GM21515 (cell line): ENCODE data around the gene ITPA.

Source experiments
- ATAC-seq: cut with Tn5 transposase; IDR thresholded peaks from one replicate; pipeline ENCODE4 v1.9.1; 2021; ENCODE audit not compliant: unreplicated experiment

ITPA gene

DNA sequence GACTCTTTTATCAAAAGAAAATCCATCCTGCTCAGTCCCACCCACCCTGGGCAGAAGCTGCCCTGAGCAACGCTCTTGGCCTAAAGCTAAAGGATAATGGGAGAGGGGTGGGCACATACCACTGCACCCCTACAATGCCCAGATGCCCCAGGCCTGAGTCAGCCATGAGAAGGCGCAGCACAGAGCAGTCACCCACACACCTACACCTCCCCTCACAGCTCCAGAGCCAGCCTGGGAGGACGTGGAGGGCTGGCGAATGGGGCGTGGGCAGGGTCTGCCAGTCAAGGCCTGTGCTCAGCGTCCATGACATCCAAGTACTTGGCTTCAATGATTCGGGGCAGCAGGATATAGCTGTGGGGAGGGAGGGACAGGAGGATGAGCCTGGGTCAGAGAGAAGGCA, 18.2 kb downstream of the ITPA start:
- ATAC-seq: no peak

DNA sequence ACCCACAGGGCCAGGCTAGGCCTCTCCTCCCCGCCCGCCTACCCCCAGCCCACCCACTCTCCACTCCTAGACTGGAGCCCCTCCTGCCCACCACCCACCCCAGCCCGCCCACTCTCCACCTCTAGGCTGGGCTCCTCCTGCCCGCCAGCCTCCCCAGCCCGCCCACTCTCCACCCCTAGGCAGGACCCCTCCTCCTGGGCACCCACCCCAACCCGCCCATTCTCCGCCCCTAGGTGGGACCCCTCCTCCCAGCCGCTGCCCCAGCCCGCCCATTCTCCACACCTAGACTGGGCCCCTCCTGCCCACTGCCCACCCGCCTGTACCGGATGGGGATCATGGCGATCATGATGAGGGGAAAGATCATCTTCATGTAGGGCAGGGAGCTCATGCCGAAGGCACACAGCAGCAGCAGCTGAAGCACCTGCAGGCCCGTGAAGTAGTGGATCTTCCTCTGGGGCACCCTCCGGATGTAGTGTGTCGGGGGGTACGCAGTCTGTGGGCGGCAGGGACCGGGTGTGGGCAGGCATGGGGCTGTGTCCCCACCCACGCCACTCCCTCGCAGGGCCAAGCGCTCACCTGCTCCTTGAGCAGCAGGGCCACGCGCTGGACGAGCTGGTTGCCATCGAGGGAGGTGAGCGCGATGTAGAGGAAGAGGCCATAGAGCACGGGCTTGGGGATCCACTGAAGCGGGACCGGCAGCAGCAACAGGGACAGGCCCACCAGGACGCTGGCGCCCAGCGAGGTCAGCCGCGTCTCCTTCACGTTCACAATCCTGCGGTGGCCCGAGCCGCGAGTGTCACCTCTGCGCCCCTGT, 18.8 kb downstream of the ITPA start:
- no peak for ATAC-seq

DNA sequence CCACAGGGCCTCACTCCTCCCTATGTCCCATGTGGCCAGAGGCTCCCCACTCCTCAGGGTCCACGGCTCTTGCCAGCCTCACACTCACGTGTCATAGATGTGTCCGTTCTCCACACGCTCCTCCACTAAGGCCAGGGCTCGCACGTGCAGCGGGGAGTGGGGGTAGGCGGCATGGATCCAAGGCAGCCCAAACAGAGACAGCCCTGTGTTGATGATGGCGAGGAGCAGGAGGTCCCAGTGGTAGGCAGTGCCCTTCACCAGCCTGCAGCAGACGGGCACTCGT, 19.4 kb downstream of the ITPA start:
- no peak for ATAC-seq

DNA sequence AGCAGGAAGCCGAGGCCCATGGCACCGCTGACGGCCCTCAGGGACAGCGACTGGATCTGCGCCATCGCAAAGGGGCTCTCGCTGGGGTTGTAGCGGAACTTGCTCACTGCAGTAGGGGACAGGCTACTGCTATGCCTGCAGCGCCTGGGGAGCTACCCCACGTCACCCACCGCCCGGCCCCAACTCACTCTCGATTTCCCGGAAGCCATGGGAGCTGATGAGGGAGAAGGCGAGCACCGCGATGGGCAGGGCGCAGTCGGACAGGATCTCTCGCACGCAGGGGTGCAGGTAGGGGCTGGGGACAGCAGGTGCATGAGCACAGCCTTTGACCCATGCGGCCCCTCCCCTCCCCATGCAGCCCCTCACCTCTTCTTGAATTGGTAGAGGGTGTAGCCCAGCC, 19.9 kb downstream of the ITPA start:
- ATAC-seq: no peak

DNA sequence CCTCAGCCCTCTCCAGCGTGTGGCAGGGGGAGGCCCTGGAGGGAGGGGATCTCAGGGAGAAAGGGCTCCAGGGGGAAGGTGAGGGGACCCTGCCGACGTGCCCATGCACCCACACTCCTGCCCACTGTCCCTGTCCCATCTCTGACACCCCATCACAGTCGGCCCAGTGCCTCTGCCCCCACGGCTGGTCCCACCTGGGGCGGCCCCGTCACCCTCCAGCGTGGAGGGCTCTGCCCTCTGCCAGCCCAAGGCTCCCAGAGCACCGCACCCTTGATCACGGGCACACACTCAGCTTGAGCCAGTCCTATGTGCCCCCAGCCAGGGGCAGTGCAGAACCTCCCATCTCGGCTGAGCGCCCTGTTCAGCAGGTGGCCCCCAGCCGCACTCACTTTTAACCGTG, 20.5 kb downstream of the ITPA start:
- ATAC-seq: no peak

DNA sequence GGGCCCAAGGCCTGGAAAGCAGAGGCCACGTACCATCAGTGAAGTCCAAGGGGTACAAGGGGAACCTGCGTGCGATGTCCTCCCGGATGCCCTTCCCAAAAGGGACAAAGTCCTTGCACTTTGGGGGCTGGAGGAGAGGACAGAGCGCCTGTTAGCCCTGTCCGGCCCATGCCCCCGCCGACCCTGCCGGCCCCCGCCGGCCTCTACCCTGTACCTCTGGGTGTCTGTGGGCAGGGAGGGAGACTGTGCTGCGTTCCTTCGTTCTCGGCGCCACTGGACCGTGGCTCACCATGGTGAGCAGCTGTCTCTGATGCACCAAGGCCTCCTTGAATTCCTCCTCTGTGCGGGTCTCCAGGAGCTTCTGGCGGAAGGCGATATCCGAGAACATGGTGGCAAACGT, 21.8 kb downstream of the ITPA start:
- ATAC-seq: no peak

DNA sequence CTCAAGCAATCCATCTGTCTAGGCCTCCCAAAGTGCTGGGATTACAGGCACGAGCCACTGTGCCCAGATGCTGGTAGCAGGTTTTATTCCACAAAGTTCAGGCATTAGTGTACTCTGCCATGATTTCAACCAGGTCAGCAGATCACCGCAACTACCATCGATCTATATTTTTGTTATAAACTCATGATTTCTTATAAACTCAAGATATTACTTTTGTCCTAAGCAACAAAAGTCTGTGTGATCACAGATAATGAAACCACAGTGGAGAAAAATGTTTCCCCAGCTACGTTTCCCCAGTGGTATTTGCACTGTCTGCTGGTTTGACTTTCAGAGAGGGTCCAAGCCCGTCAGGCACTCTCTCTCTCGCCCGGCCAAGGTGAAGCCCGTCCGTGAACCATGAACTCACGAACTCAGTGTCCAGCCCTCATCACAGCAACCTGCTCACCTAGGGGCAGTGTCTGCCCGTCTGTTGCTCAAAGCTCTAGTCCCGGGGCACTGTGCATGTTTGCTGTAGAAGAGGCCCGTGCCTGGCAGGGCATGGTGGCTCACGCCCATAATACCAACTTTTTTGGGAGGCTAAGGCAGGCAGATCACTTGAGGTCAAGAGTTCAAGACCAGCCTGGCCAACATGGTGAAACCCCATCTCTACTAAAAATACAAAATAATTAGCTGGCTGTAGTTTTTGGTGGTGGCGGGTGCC, 22.7 kb downstream of the ITPA start:
- ATAC-seq: no peak

DNA sequence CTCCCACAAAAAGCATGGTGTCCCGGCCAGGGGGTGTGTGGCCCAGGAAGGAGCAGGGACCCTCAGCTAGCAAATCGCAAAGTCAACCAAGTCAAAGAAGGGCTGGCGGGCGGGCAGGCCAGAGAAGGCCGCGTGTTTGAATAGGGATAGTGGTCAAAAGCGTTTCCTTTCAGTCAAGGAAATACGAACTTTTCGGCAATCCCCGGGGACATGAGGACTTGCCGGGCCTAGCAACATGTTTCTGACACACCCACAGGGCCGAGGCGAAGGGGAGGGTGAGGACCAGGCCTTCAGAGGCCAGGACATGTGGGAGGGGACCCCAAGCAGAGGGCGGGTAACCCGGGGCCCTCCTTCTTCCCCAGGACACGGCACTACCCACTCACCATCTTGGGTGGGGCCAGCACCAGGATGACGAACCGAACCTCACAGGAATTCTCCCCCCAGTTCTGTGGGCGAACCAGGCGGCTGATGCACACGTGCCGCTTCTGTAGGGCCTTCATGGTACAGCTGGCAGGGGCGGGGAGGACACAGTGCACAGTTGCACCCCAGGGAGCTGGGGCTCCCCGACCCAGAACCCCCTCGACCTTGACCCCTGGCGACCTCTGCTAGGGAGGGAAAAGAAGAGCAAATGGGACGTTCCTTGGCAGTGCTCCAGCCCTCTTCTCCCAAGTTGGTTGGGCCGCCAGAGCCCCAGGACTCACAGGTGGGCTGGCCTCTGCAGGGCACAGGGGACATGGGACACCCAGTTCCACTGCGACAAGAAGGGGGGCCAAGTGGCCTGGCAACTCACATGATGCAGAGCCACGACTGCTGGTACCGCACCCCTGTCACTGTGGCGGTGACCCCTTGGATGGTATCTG, 24.1 kb downstream of the ITPA start:
- no peak for ATAC-seq

DNA sequence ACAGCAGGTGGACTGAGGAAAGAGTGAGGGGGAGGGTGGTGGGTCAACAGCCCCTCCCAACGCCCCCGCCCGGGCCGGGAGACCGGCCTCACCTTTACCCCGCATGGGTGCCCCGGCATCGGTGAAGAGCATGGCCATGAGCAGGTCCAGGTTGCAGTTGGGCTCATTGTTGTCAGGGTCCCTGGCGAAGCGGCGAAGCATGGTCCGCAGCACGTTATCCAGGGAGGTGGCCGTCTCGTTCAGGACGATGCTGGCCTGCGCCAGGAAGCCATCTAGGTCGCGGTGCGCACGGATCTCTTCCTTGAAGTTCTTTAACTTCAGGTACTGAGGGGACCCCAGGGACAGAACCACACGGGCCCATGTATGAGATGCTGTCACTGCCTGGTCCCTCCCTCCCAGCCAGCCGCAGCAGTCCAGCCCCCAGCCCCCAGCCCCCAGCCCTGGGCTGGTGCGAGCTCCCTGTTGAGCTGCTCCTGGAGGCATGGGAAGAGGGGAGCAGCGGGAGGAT, 24.7 kb downstream of the ITPA start:
- no peak for ATAC-seq

DNA sequence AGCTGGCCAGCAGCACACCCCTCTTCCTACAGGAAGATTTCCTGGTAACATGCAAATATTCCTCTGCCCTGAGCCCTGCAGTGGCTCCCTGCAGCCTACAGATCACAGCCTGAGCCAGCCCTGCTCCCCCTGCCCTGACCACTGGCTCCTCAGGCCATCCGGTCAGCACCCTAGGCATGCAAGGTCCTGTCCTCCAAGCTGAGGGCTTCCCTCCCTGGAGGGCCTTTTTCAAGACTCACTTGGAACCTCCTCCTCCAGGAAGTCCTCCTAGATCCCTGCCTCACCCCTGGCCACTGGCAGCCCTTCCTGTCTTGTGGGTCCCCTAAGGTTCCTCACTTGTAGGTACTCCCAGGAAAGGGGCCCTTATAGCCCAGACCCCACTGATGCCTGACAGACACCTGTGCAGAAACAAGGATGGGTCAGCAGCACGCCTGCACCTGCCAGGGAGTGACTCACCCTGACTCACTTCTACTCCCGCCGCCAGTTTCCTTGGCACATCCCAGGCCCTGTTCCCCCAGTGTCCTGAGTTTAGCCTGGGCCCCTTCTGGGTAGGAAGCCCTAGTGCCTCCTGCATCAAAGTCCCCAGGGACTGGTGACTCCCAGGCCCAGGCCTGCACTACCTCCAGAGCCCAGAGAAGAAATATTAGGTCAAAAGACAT, 26.5 kb downstream of the ITPA start:
- ATAC-seq: no peak

DNA sequence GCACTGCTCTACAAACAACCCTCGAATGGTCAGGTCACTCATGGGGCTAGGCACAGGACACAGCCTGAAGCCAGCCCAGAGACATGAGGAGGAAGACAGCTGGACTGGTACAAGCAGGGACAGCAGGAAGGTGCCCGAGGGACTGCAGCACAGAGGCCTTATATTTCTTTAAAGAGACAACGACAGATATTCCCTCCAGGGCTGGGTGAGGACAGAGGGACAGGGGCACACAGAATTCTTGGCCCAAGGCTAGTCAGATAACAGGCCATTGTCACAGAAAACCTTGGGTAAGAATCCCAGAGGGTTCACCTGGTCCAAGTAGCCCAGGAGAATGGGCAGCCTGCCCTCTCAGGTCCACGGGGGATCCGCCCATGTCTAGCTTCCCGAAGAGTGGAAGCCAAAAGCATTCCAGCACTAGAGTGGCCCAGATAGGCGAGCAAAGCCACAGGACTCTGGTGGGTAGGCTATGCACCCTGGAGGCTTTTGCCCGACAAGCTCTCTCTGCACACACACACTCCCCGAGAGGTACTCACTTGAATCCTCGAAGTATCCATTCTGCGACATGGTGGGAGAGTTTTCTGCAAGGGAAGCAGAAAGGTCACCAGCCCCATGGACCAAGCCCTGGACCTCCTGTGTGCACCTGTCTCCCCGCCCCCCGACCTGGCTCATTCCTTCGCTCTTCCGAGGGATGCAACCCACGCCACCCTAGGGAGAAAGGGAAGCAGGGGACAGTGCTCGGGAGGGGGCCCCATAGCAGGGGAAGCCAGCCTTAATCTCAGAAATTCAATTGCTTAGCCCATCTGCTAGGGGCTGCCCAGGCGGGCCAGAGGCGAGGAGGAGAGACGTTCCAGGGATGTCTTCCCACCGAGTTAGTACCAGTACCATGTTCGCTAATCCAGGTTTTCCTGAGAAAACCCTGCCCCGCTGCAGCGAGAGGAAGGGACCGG, 28.0 kb downstream of the ITPA start:
- ATAC-seq: no peak

DNA sequence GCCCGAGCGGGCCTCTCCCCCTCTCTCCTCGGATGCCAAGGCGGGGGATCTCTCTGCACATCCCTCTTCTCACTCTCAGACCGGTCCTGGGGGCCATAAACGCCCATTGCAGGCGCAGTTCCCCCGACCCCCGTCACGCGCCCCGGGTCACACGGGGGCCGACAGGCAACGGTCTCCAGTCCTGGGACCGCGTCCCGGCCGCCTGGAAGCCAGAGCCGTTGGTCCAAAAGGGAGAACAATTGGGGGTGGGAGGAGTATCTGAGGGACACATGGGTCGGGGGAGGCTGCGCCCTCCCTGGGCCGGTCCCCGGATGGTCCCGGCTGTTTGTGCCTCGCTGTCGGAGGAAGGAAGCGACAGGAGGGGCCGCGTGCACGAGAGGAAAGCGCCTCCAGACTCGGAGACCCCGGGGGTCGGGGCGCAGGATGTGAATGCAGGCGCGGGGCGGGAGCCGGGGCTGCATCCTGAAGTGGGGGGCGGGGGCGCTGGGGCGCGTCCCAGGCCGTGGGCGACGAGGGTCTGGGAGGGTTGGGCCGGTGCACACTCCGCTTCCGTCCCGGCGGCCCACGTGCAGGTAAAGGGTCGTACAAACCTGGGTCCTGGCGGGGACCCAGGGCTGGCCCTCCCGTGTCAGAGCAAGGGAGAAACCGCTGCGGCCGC, 28.8 kb downstream of the ITPA start:
- ATAC-seq: no peak

DNA sequence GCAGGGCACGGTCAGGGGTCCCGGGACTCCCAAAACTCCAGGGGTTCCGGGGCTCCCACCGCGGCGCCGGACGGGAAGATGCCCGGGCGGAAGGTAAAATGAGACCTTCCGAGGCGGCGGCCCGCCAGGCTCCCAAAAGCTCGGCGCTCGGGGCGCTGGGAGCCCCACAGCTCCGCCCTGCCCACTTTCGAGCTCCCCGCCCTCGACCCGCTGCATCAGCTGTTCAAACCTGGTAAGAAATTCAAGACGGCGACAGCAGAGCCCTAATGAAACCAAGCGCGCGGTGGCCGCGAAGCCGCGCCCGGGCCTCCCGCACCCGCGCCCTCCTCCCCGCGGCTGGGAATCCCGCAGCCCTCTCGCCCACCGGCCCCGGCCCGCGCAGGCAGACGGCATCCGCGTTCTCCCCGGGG, 29.3 kb downstream of the ITPA start:
- ATAC-seq: no peak

DNA sequence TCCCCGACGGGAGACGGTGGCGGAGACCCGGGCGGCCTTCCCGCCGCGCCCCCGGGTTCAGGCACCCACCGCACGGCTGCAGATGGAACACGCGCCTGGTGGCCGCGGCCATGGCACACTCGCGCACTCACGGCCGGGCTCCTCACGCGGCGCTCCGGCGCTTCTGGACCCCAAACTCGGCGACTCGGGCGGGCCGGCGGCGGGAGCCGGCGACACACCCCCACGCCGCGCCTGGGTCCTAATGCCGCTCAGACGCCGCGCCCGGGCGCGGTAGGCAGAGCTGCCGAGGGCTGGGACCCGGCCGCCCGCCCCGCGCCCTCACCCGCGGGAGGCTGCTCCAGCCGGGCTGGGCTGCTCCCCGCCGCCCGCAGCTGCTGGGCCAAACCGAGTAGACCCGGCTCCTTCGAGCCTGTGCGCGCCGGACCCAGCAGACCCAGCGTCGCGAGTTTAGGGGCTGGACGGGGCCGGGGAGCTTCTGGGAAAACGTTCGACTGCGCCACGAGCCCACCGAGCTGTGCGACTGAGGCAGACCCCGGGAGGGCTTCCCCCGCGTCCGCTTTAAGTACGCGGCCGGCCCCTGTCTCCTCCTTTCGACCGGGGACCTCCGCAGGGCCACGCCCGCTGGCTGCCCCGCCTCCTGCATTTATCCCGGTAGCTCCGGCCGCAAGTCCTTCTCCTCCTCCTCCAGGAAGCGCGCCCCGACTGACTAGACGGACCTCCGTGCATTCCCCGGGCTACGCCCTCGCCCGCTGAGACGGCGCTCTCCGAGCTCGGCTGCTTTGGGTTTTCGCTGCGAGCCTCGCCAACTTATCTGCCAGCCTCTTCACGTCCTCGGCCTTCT, 29.9 kb downstream of the ITPA start, which contains the start of gene SLC4A11:
SLC4A11 (minus strand) TSS at position 165 of the 841 bp plus-strand sequence; CDS start at position 112, 53 bp downstream.
- ATAC-seq: no peak

DNA sequence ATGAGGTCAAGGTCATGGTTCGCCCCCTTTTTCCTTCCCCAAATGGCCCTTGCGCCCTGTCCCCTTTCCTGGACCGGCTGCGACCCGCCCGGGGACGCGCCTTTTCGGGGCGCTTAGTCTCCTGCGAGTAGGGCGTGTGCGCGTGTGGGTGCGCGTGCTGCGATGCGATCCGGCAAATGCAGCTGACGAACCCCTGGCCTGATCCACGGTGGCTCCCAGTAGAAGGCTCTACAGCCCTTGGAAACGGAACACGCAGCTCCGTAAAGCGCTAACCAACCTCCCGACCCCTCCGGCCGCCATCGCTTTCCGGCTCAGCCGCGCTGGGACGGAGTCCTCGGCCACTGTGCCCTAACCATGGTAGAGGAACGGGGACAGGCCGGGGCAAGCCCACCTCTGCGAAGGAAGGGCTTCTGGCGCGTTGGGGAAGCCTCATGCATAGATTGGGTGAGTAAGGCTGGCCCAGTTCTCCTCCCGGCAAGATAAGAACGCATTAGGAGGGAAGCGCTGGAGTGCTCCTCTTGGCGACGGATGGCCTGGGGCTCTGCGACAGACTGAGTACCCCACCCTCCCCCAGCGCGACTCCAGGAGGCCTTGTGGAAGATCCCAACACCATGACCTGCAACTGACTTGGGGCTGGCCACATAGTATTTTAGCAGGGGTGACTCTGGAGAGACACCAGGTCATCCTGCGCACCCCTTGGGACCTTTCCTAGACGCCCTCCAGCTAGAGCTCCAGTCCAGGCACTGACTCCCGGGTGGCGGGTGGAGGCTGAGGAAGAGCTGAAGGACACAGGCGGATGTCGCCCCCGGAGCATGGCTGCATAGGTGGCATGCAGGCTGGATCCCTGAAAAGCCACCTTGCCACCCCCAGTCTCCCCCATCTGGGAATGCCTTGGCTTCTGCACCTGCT, 30.8 kb downstream of the ITPA start:
- ATAC-seq: no peak

DNA sequence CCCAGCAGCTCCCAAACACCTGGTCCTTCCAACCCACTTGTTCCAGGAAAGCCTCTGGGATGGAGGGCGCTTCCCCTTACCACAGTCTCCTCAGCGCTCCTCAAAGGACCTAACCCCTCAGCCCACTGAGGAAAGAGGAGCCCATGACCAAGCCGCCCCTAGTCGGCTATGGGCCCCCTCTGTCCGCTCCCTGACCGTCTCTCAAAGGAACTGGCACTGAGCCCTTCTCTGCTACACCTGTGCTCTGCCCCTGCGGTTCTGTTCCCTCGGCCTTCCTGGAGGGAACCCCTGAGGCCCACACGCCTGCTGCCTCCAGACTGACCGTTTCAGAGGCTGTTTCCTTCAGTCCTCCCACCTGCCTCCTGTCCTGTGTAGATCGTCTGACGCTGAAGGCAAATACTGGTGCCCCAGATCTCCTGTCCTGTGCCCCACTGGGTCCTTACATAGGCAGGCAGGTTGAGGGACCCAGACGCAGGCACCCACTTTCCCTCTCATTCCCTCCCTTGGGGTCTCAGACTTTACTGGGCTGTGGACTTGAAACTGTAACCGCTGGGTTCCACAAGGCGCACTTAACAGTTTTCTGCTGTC, 31.6 kb downstream of the ITPA start:
- no peak for ATAC-seq

DNA sequence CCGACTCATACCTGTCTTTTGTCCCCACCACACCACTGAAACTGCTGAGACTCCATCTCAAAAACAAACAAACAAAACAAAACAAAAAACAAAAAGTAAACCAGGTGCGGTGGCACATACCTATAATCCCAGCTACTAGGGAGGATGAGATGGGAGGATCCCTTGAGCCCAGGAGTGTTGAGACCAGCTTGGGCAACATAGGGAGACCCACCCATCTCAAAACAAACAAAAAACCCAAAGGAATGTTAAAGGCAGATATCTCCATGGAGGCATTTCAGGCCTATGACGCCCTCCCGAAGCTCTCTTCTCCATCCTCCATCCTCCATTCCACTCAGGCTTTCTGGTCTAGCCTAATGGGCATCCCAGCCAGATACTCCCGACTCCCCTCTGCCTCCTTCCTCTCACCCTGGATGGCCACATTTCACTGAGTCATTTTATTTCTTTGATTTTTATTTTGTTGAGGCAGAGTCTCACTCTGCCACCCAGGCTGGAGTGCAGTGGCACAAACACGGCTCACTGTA, 32.9 kb downstream of the ITPA start:
- ATAC-seq: no peak
